ENCODE results near the gene FARS2. TPM values are rescaled to one million over a fixed set of nuclear protein-coding genes. Genes with fewer than 3 reads are reported as not detected.

FARS2 gene
- total and polyA plus RNA-seq, 9 of the 15 experiments (the other 6 are each of a cell fraction or from before 2014, with no cell fraction given) = 16.5 to 62.2 (median 27.0) TPM

GRCh38 chr6:5260111-5260620, 1.1 kb upstream of the FARS2 start (continued):
- TF ChIP-seq CREB1 (IDR thresholded peaks at IDR 0.05) (no peak; the same call in 1 of the 2 replicates), CREB1 (CRISPR knock-in tag; IDR thresholded peaks at IDR 0.05) (0 out of 2 replicates have a peak, but pooled peaks have one; percentile 5), MYC (IDR thresholded peaks at IDR 0.05; ENCODE audit: low read depth, low read length) (peak; percentile 80), MYC (CRISPR knock-in tag; IDR thresholded peaks at IDR 0.05; ENCODE audit: borderline replicate concordance, low read depth) (no peak), CEBPG (CRISPR knock-in tag; IDR thresholded peaks at IDR 0.05) (no peak), CEBPG (tag; conservative IDR thresholded peaks at IDR 0.05 in 1 of 2, IDR thresholded peaks at IDR 0.05 in 1 of 2) (peak in 1 of 2 experiments; percentile 62; a peak in 2 of 4 replicates)

- WGBS (ENCODE audit: insufficient coverage, low coverage, missing lambda C conversion rate) = 0% methylated on average over 19 of the region's 19 CpGs
- Histone ChIP-seq H3K9me3 (replicated peaks; ENCODE audit: control insufficient read depth, insufficient read depth, low read depth, low read length) (no peaks in the 10 kb centered on the region), H3K4me2 (ENCODE audit: insufficient read depth, low read length) (peak overlapping the region; percentile 93), H3K4me3 (peak overlapping the region; percentile 76), H3K27ac (ENCODE audit: extremely low read depth, low read depth, low read length) (peak overlapping the region; percentile 98), H4K20me1 (replicated peaks; ENCODE audit: control insufficient read depth, insufficient read depth, low read length) (no peaks in the 10 kb centered on the region), H3K9me1 (ENCODE audit: control insufficient read depth, insufficient read depth, low read length) (no peaks in the 10 kb centered on the region), H3K79me2 (ENCODE audit: control insufficient read depth, insufficient read depth, low read length) (peaks cover 83% of the 10 kb centered on the region), H3K4me1 (replicated peaks in 1 of 2; ENCODE audit: control insufficient read depth in 2 of 2, insufficient read depth in 2 of 2, low read length in 2 of 2) (peaks cover 6 to 7% of the 10 kb centered on the region in 2 experiments; a peak in 4 of 5 replicates), H3K27me3 (ENCODE audit: control insufficient read depth in 2 of 2, insufficient read depth in 2 of 2, low read length in 2 of 2) (no peaks in the 10 kb centered on the region), H2AFZ (ENCODE audit: low read depth, low read length) (peak overlapping the region; percentile 99), H3K36me3 (ENCODE audit: control insufficient read depth, insufficient read depth, low read length) (peaks cover 27% of the 10 kb centered on the region), H3K9ac (ENCODE audit: insufficient read depth in 1 of 2, low read depth in 2 of 2, low read length in 2 of 2) (peak overlapping the region; percentile 95)
- intact Hi-C loops (cut with micrococcal nuclease) (loop anchor here (2.0 to 5.0 kb wide), 2 partner anchors 31 to 41 kb away; no protein-coding TSS in a partner anchor), in situ Hi-C loops (cut with MboI) (no loop called here)
- DNase-seq (ENCODE audit: extremely low read depth in 1 of 4, low spot score in 3 of 4) (peak in 1 of 4 experiments; percentile 20), ATAC-seq (no peak), FAIRE-seq (no peak)
- BruUV-seq (replicated peaks) = TSS peak; percentile 75
- ChIA-PET POLR2A (interaction anchor here (0.9 kb wide), 1 partner anchor 8 kb away, joined by 3 read pairs; no protein-coding TSS in a partner anchor), CTCF (ENCODE audit: low intra/inter-chr PET ratio) (interaction anchor here (1.1 kb wide), 1 partner anchor 46 kb away, joined by 4 read pairs; no protein-coding TSS in a partner anchor)
- 0 out of 2 replicates have a peak, but pooled peaks have one; percentile 79 for TF ChIP-seq NR1H2 (CRISPR knock-in tag; IDR thresholded peaks at IDR 0.05)
- no peak for TF ChIP-seq MITF (IDR thresholded peaks at IDR 0.05)
- TF ChIP-seq THRAP3 (IDR thresholded peaks at IDR 0.05; ENCODE audit: borderline replicate concordance) = no peak
- peak; percentile 63; the same call in 1 of the 2 replicates for TF ChIP-seq ETV5 (CRISPR knock-in tag; IDR thresholded peaks at IDR 0.05; ENCODE audit: low read depth)
- TF ChIP-seq PHF20 (IDR thresholded peaks at IDR 0.05; ENCODE audit: partially characterized antibody) = peak; percentile 99
- TF ChIP-seq, protein P1, sequence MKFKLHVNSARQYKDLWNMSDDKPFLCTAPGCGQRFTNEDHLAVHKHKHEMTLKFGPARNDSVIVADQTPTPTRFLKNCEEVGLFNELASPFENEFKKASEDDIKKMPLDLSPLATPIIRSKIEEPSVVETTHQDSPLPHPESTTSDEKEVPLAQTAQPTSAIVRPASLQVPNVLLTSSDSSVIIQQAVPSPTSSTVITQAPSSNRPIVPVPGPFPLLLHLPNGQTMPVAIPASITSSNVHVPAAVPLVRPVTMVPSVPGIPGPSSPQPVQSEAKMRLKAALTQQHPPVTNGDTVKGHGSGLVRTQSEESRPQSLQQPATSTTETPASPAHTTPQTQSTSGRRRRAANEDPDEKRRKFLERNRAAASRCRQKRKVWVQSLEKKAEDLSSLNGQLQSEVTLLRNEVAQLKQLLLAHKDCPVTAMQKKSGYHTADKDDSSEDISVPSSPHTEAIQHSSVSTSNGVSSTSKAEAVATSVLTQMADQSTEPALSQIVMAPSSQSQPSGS (CRISPR knock-in tag; IDR thresholded peaks at IDR 0.05) = no peak
- TF ChIP-seq ARID1B (IDR thresholded peaks at IDR 0.05) = no peak; the same call in 1 of the 2 replicates
- TF ChIP-seq SIRT6 (IDR thresholded peaks at IDR 0.05; ENCODE audit: low read depth, low read length) = no peak
- peak; percentile 97 for TF ChIP-seq SAP30 (IDR thresholded peaks at IDR 0.05; ENCODE audit: borderline replicate concordance, insufficient read depth, low read depth, low read length, poor library complexity, severe bottlenecking)
- no peak for TF ChIP-seq MEF2D (tag; conservative IDR thresholded peaks at IDR 0.05; ENCODE audit: low read depth)
- TF ChIP-seq NRF1 (conservative IDR thresholded peaks at IDR 0.05 in 1 of 2, IDR thresholded peaks at IDR 0.05 in 1 of 2) = peak; percentile 52 to 71
- no peak for TF ChIP-seq SRSF3 (IDR thresholded peaks at IDR 0.05; ENCODE audit: insufficient read depth, low read length)
- TF ChIP-seq ZKSCAN1 (IDR thresholded peaks at IDR 0.05; ENCODE audit: low read depth, low read length) = no peak
Observed at GRCh38 chr6:5261545-5262109, 314 bp downstream of the FARS2 start.
